SK-N-SH (cell line): ENCODE data around the gene GRXCR2.

Source experiments
- EP300 ChIP-seq, 2 experiments: IDR thresholded peaks; 2 replicates each; pipeline versions ENCODE4 v1.4.0 to v1.6.1; 2012; ENCODE audit warnings: borderline replicate concordance in 1 of 2, low read depth in 1 of 2, low read length in 1 of 2
- EZH2phosphoT487 ChIP-seq: fragments of 200-600 bp; sonication (generic); IDR thresholded peaks from 2 replicates; pipeline ENCODE4 v1.6.1; 2017; ENCODE audit warnings: low read depth, mixed run types, mild to moderate bottlenecking, antibody characterized with exemption, moderate library complexity, borderline replicate concordance
- GATA2 ChIP-seq: sonication (generic); formaldehyde crosslinking; IDR thresholded peaks from 2 replicates; pipeline ENCODE4 v1.5.0; 2020; ENCODE audit warnings: mild to moderate bottlenecking, missing genetic modification reagents
- MXI1 ChIP-seq: IDR thresholded peaks from 2 replicates; pipeline ENCODE4 v1.6.1; 2012; ENCODE audit warnings: mild to moderate bottlenecking, low read depth, low read length, improper control_type of control experiment
- POLR2AphosphoS5 ChIP-seq: IDR thresholded peaks from 2 replicates; pipeline ENCODE4 v1.6.1; 2012; ENCODE audit warnings: low read depth, low read length
- REST ChIP-seq: IDR thresholded peaks from 2 replicates; pipeline ENCODE4 v1.6.1; 2012; ENCODE audit warnings: mild to moderate bottlenecking, low read depth, low read length, moderate library complexity
- SMC3 ChIP-seq: IDR thresholded peaks from 2 replicates; pipeline ENCODE4 v1.6.1; 2012; ENCODE audit warnings: low read depth, low read length, improper control_type of control experiment
- TAF1 ChIP-seq: IDR thresholded peaks from 2 replicates; pipeline ENCODE4 v1.6.1; 2012; ENCODE audit warnings: low read depth, mild to moderate bottlenecking, low read length, moderate library complexity, borderline replicate concordance
- TF ChIP-seq, protein P1 (sequence below): fragments of 200-600 bp; sonication (generic); IDR thresholded peaks from 2 replicates; pipeline ENCODE4 v1.6.1; 2017; ENCODE audit warnings: antibody characterized with exemption, mild to moderate bottlenecking, moderate library complexity

DNA sequence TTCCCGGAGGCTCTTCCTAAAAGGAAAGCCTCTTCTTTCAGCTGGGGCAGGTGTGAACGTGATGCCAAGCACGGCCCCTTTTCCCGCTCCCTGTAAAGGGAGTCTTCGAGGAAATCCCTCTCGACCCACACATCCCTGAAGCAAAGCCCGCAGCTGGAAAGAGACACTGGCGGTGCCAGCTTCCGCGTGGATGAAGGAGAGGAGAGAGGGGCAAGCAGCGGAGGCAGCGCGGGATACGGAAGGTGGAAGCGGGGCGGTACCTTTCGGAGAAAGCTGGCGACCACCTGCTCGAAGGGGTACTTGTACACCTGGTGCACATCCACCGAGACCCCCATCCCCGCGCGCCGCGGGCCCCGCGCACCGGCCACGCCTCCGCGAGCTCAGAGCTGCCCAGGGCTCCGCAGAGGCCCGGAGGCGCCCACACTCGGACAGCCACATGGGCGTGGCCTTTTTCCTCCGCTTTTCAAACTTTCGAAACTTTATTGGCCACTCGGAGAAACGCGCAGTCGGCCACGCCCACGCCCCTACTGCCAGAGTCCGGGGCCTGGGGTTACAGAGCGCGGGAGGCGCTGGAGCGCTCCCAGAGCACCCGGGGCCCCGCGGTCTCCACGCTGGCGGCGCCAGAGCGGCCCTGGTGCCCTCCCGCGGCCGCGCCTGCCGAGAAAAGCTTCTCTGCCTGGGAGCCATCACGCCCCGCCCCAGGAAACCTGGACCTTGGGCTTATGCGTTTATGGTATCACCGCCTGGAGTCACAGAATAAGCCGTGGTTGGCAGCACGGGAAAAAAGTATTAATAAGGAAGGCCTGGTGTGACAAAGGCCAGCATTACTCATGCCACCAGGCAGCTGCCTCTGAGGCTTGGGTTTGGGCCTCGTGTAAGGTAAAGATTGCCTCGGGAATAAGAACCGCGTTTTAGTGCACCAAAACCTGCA is 37.6 kb downstream of the GRXCR2 start, which contains the start of gene PRELID2:
- TF ChIP-seq, protein P1, sequence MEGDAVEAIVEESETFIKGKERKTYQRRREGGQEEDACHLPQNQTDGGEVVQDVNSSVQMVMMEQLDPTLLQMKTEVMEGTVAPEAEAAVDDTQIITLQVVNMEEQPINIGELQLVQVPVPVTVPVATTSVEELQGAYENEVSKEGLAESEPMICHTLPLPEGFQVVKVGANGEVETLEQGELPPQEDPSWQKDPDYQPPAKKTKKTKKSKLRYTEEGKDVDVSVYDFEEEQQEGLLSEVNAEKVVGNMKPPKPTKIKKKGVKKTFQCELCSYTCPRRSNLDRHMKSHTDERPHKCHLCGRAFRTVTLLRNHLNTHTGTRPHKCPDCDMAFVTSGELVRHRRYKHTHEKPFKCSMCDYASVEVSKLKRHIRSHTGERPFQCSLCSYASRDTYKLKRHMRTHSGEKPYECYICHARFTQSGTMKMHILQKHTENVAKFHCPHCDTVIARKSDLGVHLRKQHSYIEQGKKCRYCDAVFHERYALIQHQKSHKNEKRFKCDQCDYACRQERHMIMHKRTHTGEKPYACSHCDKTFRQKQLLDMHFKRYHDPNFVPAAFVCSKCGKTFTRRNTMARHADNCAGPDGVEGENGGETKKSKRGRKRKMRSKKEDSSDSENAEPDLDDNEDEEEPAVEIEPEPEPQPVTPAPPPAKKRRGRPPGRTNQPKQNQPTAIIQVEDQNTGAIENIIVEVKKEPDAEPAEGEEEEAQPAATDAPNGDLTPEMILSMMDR, result peak; percentile 35; the same call in 1 of the 2 replicates
- peak; percentile 57; the same call in 1 of the 2 replicates for TF ChIP-seq TAF1
- no peak for TF ChIP-seq REST
- no peak for TF ChIP-seq GATA2 (CRISPR knock-in tag)
- 0 out of 2 replicates have a peak, but pooled peaks have one; percentile 7 for TF ChIP-seq SMC3
- TF ChIP-seq EZH2phosphoT487, result no peak
- TF ChIP-seq EP300 (IDR thresholded peaks at IDR 0.05; ENCODE audit: borderline replicate concordance in 1 of 2, low read depth in 1 of 2, low read length in 1 of 2), result no peak
- TF ChIP-seq POLR2AphosphoS5, result peak; percentile 39; the same call in 1 of the 2 replicates
- peak; percentile 38; the same call in 1 of the 2 replicates for TF ChIP-seq MXI1
